Loucy (cell line): Measurements from ENCODE around the gene STARD13.

Experiments used
- H2AFZ ChIP-seq: fragments of 200-600 bp; sonication (generic); 2 replicates; pipeline ENCODE4 v1.6.0; 2016; ENCODE audit warnings: antibody characterized with exemption, mild to moderate bottlenecking, low read length, moderate library complexity
- H3F3A ChIP-seq: fragments of 200-600 bp; 2 replicates; pipeline ENCODE4 v1.6.0; 2016; ENCODE audit warnings: antibody characterized with exemption, low read depth, mild to moderate bottlenecking
- H3K27me3 ChIP-seq: fragments of 200-600 bp; sonication (generic); 2 replicates; pipeline ENCODE4 v1.6.1; 2014; ENCODE audit warnings: low read length, mild to moderate bottlenecking; ENCODE audit not compliant: insufficient read depth, poor library complexity, severe bottlenecking
- H3K36me3 ChIP-seq: fragments of 200-600 bp; sonication (generic); 2 replicates; pipeline ENCODE4 v1.6.1; 2016; ENCODE audit warnings: low read length; ENCODE audit not compliant: insufficient read depth
- H3K4me1 ChIP-seq: fragments of 200-600 bp; sonication (generic); 2 replicates; pipeline ENCODE4 v1.5.1; 2014; ENCODE audit warnings: low read length, mild to moderate bottlenecking; ENCODE audit not compliant: insufficient read depth, poor library complexity, severe bottlenecking
- H3K4me2 ChIP-seq: fragments of 200-600 bp; sonication (generic); 2 replicates; pipeline ENCODE4 v1.6.0; 2014; ENCODE audit warnings: antibody characterized with exemption, low read length, low read depth, mild to moderate bottlenecking; ENCODE audit not compliant: poor library complexity, severe bottlenecking
- H3K4me3 ChIP-seq: fragments of 200-600 bp; sonication (generic); 2 replicates; pipeline ENCODE4 v1.5.1; 2014; ENCODE audit warnings: low read length, mild to moderate bottlenecking, mixed read lengths; ENCODE audit not compliant: poor library complexity, severe bottlenecking
- H3K79me2 ChIP-seq: fragments of 200-600 bp; sonication (generic); 2 replicates; pipeline ENCODE4 v1.6.1; 2014; ENCODE audit warnings: low read length; ENCODE audit not compliant: insufficient read depth
- H3K9ac ChIP-seq: fragments of 200-600 bp; sonication (generic); 2 replicates; pipeline ENCODE4 v1.6.0; 2014; ENCODE audit warnings: mild to moderate bottlenecking, low read depth, low read length, moderate library complexity; ENCODE audit not compliant: poor library complexity, severe bottlenecking
- H3K9me2 ChIP-seq: fragments of 200-600 bp; sonication (generic); replicated peaks from 2 replicates; pipeline ENCODE4 v1.6.1; 2016; ENCODE audit warnings: low read depth, low read length, mixed read lengths
- H3K9me3 ChIP-seq: fragments of 200-600 bp; sonication (generic); 2 replicates; pipeline ENCODE4 v1.6.1; 2014; ENCODE audit warnings: mild to moderate bottlenecking, antibody characterized with exemption, low read length, low read depth; ENCODE audit not compliant: insufficient read depth
- H4K20me1 ChIP-seq: fragments of 200-600 bp; sonication (generic); 2 replicates; pipeline ENCODE4 v1.6.0; 2014; ENCODE audit warnings: antibody characterized with exemption, low read length, mild to moderate bottlenecking; ENCODE audit not compliant: insufficient read depth, poor library complexity, severe bottlenecking
- EZH2phosphoT487 ChIP-seq: fragments of 200-600 bp; IDR thresholded peaks from 2 replicates; pipeline ENCODE4 v1.6.1; 2018; ENCODE audit warnings: antibody characterized with exemption, mild to moderate bottlenecking, moderate library complexity, borderline replicate concordance
- TF ChIP-seq, protein P1 (sequence below): fragments of 200-600 bp; sonication (generic); conservative IDR thresholded peaks from 2 replicates; pipeline ENCODE4 v1.5.1; 2014; ENCODE audit warnings: mild to moderate bottlenecking, antibody characterized with exemption, low read length

The STARD13 gene

DNA sequence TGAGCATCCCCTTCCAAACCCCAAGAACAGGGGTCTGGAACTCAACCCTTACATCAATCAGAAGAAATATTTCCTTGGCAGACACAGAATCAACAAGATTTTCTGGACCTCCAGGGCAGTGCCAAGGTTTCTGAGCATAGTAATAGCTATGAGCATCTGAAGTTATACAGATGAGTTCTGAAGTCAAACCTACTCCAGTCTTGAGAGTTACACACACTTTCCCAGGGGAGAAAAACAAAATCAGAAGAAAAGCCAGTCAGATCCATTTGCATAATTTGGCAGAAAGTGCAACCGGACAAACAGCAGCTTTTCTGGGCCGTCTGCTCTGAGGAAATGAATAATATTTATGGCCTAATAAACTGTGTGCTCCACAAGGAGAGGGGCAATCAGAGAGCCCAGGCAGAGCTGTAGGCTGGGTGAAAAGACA lies 176.3 kb downstream of the STARD13 start:
- H3K79me2 ChIP-seq: no peaks in the 10 kb centered on the region
- H3K4me1 ChIP-seq: no peaks in the 10 kb centered on the region
- H3K9me3 ChIP-seq: no peaks in the 10 kb centered on the region; the same call in 1 of the 2 replicates
- no peaks in the 10 kb centered on the region for H3K27me3 ChIP-seq
- H4K20me1 ChIP-seq: no peaks in the 10 kb centered on the region
- TF ChIP-seq, protein P1, sequence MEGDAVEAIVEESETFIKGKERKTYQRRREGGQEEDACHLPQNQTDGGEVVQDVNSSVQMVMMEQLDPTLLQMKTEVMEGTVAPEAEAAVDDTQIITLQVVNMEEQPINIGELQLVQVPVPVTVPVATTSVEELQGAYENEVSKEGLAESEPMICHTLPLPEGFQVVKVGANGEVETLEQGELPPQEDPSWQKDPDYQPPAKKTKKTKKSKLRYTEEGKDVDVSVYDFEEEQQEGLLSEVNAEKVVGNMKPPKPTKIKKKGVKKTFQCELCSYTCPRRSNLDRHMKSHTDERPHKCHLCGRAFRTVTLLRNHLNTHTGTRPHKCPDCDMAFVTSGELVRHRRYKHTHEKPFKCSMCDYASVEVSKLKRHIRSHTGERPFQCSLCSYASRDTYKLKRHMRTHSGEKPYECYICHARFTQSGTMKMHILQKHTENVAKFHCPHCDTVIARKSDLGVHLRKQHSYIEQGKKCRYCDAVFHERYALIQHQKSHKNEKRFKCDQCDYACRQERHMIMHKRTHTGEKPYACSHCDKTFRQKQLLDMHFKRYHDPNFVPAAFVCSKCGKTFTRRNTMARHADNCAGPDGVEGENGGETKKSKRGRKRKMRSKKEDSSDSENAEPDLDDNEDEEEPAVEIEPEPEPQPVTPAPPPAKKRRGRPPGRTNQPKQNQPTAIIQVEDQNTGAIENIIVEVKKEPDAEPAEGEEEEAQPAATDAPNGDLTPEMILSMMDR: no peak
- TF ChIP-seq EZH2phosphoT487: no peak
- H3K9ac ChIP-seq: no peak overlapping the region
- no peak overlapping the region for H2AFZ ChIP-seq
- H3K4me3 ChIP-seq: no peak overlapping the region
- no peaks in the 10 kb centered on the region for H3F3A ChIP-seq
- H3K4me2 ChIP-seq: no peak overlapping the region
- no peaks in the 10 kb centered on the region for H3K36me3 ChIP-seq
- H3K9me2 ChIP-seq: no peaks in the 10 kb centered on the region

DNA sequence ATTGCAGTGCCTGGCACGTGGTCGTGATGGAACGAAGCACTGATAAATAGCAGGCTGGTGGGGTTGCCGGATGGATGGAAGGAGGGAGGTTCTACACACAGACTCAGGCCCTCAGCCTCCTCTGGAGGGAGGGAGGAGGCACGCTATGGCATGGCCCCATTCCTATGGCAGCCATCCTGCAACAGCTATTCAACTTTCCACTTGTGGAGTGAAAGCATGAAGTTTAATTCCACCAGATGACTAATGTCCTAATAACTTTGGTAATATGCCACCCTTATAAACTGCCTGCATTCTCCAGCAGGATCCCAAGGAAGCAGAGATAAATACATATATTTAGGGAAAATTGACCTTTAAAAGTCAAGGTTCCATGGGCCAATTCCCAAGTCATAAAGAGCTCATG lies 176.9 kb downstream of the STARD13 start:
- H3K9me2 ChIP-seq: no peaks in the 10 kb centered on the region
- H3K9me3 ChIP-seq: no peaks in the 10 kb centered on the region; the same call in 1 of the 2 replicates
- H3K79me2 ChIP-seq: no peaks in the 10 kb centered on the region
- H2AFZ ChIP-seq: no peak overlapping the region
- H3K36me3 ChIP-seq: no peaks in the 10 kb centered on the region
- no peaks in the 10 kb centered on the region for H3F3A ChIP-seq
- no peak overlapping the region for H3K4me2 ChIP-seq
- H3K4me3 ChIP-seq: no peak overlapping the region
- no peaks in the 10 kb centered on the region for H4K20me1 ChIP-seq
- H3K9ac ChIP-seq: no peak overlapping the region
- TF ChIP-seq, protein P1: no peak
- no peak for TF ChIP-seq EZH2phosphoT487
- no peaks in the 10 kb centered on the region for H3K4me1 ChIP-seq
- no peaks in the 10 kb centered on the region for H3K27me3 ChIP-seq

DNA sequence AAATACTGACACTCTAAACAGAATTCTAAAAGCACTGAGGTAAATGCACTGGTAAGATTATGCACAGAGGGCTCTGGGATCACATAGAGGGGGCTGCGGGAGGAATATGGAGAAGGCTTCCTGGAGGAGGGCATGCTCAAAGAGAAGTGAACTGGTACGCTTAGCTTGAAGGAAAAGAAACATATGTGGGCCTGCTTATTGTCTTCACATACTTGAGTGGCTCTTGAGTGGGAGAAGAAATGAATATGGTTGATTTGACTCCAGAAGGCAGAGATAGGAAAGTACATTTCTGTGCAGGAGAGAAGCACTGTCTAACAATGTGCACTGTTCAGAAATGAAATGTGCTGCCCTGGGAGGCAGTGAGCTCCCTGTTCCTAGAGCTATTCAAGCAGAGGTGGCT lies 178.2 kb downstream of the STARD13 start:
- TF ChIP-seq, protein P1: no peak
- TF ChIP-seq EZH2phosphoT487: no peak
- no peak overlapping the region for H2AFZ ChIP-seq
- H3K79me2 ChIP-seq: no peaks in the 10 kb centered on the region
- no peaks in the 10 kb centered on the region for H3K4me1 ChIP-seq
- no peaks in the 10 kb centered on the region for H3K36me3 ChIP-seq
- no peaks in the 10 kb centered on the region for H4K20me1 ChIP-seq
- no peaks in the 10 kb centered on the region for H3K9me2 ChIP-seq
- H3K9me3 ChIP-seq: no peaks in the 10 kb centered on the region; the same call in 1 of the 2 replicates
- H3K4me2 ChIP-seq: no peak overlapping the region
- H3K9ac ChIP-seq: no peak overlapping the region
- H3F3A ChIP-seq: no peaks in the 10 kb centered on the region
- H3K4me3 ChIP-seq: no peak overlapping the region
- no peaks in the 10 kb centered on the region for H3K27me3 ChIP-seq
